Endothelial cell of umbilical vein (primary cell): ENCODE results near the gene ASTN1. TPM values are rescaled to one million over a fixed set of nuclear protein-coding genes. Genes with fewer than 3 reads are reported as not detected.

Experiments used
- BruUV-seq: library from RNA; stranded (reverse); fragments of 400-500 nt; replicated peaks from 2 replicates; lab custom pipeline; 2021; lab: Mats Ljungman, UMichigan
- CTCF ChIA-PET: fragments of 300-600, 350-600 bp; sonication (Branson Sonifier 250); formaldehyde crosslinking; loops from one replicate; lab custom pipeline; 2021; ENCODE audit warnings: antibody characterized with exemption, inconsistent platforms; lab: Charles Lee
- POLR2A ChIA-PET: fragments of 300-600, 350-600 bp; sonication (Branson Sonifier 250); formaldehyde crosslinking; loops from one replicate; lab custom pipeline; 2021; ENCODE audit warnings: antibody characterized with exemption, inconsistent platforms; lab: Charles Lee
- DNase-seq: peaks from one replicate; pipeline ENCODE4 v3.0.0-alpha.2; 2011; ENCODE audit warnings: low read depth, low spot score
- FAIRE-seq: peaks from 2 replicates; lab custom pipeline; 2011; peaks lifted over from hg19 to GRCh38; lab: Jason Lieb, UNC
- H2AFZ ChIP-seq: 2 replicates; pipeline ENCODE4 v1.6.0; 2012; ENCODE audit warnings: low read depth, low read length, control low read depth, inconsistent platforms
- H3K27ac ChIP-seq: 2 replicates; pipeline ENCODE4 v1.5.1; 2011; ENCODE audit warnings: low read depth, mild to moderate bottlenecking, control low read depth, low read length, moderate library complexity; ENCODE audit not compliant: insufficient read depth
- H3K27me3 ChIP-seq, 2 experiments: 2 replicates each; pipeline versions ENCODE4 v1.6.0 to v1.6.1; 2011; ENCODE audit warnings: low read length in 2 of 2, mixed read lengths in 1 of 2; ENCODE audit not compliant: control insufficient read depth in 2 of 2, insufficient read depth in 2 of 2
- H3K36me3 ChIP-seq, 2 experiments: 2 replicates in 1 of 2; 3 replicates in 1 of 2; pipeline ENCODE4 v1.5.1; 2011; ENCODE audit warnings: low read length in 2 of 2, mild to moderate bottlenecking in 1 of 2, moderate library complexity in 1 of 2; ENCODE audit not compliant: control insufficient read depth in 2 of 2, insufficient read depth in 2 of 2; ENCODE audit errors: extremely low read depth in 1 of 2
- H3K4me1 ChIP-seq: 3 replicates; pipeline ENCODE4 v1.5.1; 2011; ENCODE audit warnings: mild to moderate bottlenecking, low read length; ENCODE audit not compliant: control insufficient read depth, insufficient read depth; ENCODE audit errors: extremely low read depth
- H3K4me2 ChIP-seq: 2 replicates; pipeline ENCODE4 v1.6.1; 2011; ENCODE audit warnings: low read length, control low read depth, mixed read lengths; ENCODE audit not compliant: insufficient read depth
- H3K4me3 ChIP-seq, 3 experiments: fragments of 200-600 bp in 1 of 3; sonication (generic), shearing (Covaris generic) in 1 of 3; replicated peaks in 1 of 3; 2 replicates each; pipeline ENCODE4 v1.5.1; 2011 to 2016; ENCODE audit warnings: control low read depth in 3 of 3, low read length in 3 of 3, mild to moderate bottlenecking in 2 of 3, inconsistent platforms in 1 of 3, low read depth in 1 of 3, moderate library complexity in 1 of 3; ENCODE audit not compliant: insufficient read depth in 1 of 3
- H3K79me2 ChIP-seq: 2 replicates; pipeline ENCODE4 v1.6.0; 2012; ENCODE audit warnings: low read length, inconsistent platforms; ENCODE audit not compliant: control insufficient read depth, insufficient read depth
- H3K9ac ChIP-seq: replicated peaks from 2 replicates; pipeline ENCODE3; 2011; ENCODE audit warnings: low read length, control low read depth; ENCODE audit not compliant: insufficient read depth; ENCODE audit errors: extremely low read depth
- H3K9me1 ChIP-seq: replicated peaks from 3 replicates; pipeline ENCODE4 v1.6.0; 2011; ENCODE audit warnings: mild to moderate bottlenecking, low read length; ENCODE audit not compliant: control insufficient read depth, insufficient read depth; ENCODE audit errors: extremely low read depth
- H3K9me3 ChIP-seq: replicated peaks from 2 replicates; pipeline ENCODE4 v1.5.1; 2012; ENCODE audit warnings: low read length, inconsistent platforms; ENCODE audit not compliant: control insufficient read depth, insufficient read depth
- H4K20me1 ChIP-seq: replicated peaks from 2 replicates; pipeline ENCODE3; 2011; ENCODE audit warnings: mild to moderate bottlenecking, low read length; ENCODE audit not compliant: control insufficient read depth, insufficient read depth; ENCODE audit errors: extremely low read depth
- CTCF ChIP-seq, 2 donors: IDR thresholded peaks; 1 replicate in 1 of 2; 2 replicates in 1 of 2; pipeline ENCODE4 v1.5.1; 2011; ENCODE audit warnings: low read length in 2 of 2, mild to moderate bottlenecking in 2 of 2, moderate library complexity in 2 of 2, control low read depth in 1 of 2, inconsistent platforms in 1 of 2, low read depth in 1 of 2; ENCODE audit not compliant: insufficient read depth in 1 of 2; ENCODE audit errors: extremely low read depth in 1 of 2
- EZH2 ChIP-seq: IDR thresholded peaks from 2 replicates; pipeline ENCODE4 v1.6.1; 2012; ENCODE audit warnings: borderline replicate concordance, low read depth, mild to moderate bottlenecking, moderate library complexity, low read length, inconsistent platforms; ENCODE audit not compliant: severe bottlenecking
- FOS ChIP-seq: IDR thresholded peaks from 2 replicates; pipeline ENCODE4 v1.6.1; 2011; ENCODE audit warnings: mild to moderate bottlenecking, low read length, moderate library complexity, borderline replicate concordance; ENCODE audit not compliant: insufficient read depth
- GATA2 ChIP-seq: IDR thresholded peaks from 2 replicates; pipeline ENCODE4 v1.7.0; 2011; ENCODE audit warnings: low read depth, mild to moderate bottlenecking, moderate library complexity, mixed read lengths, low read length; ENCODE audit not compliant: insufficient read length, insufficient read depth
- JUN ChIP-seq: IDR thresholded peaks from 2 replicates; pipeline ENCODE4 v1.6.1; 2011; ENCODE audit warnings: borderline replicate concordance, low read depth; ENCODE audit not compliant: insufficient read length, insufficient read depth
- MAX ChIP-seq: IDR thresholded peaks from 2 replicates; pipeline ENCODE4 v1.6.1; 2011; ENCODE audit not compliant: insufficient read depth, insufficient read length
- MYC ChIP-seq: IDR thresholded peaks from one replicate; pipeline ENCODE4 v1.6.1; 2011; ENCODE audit warnings: mild to moderate bottlenecking, low read depth, low read length
- POLR2A ChIP-seq: IDR thresholded peaks from 2 replicates; pipeline ENCODE4 v1.6.1; 2012; ENCODE audit warnings: low read depth, mild to moderate bottlenecking, control low read depth, low read length
- POLR2AphosphoS5 ChIP-seq: IDR thresholded peaks from 2 replicates; pipeline ENCODE4 v1.6.1; 2012; ENCODE audit warnings: low read depth, mild to moderate bottlenecking, control low read depth, low read length, moderate library complexity; ENCODE audit not compliant: insufficient read depth
- dilution Hi-C: fragments of 300-500 bp; cut with MboI; formaldehyde crosslinking; loops from one replicate; pipeline ENCODE4 v1.15.0; 2019; ENCODE audit warnings: low sequenced_read_pairs; ENCODE audit not compliant: extremely low pct_ligation_motif_present
- intact Hi-C: fragments of 100-400 bp; cut with micrococcal nuclease; formaldehyde crosslinking; loops from one replicate; pipeline ENCODE4 v1.10.0; 2022
- polyA plus RNA-seq, 4 experiments: library from polyadenylated mRNA; depleted of rRNA in 3 of 4; stranded (reverse) in 3 of 4; unstranded in 1 of 4; fragments of >200 nt; gene quantifications; 2 replicates each; pipeline versions ENCODE4 v1.2.1 to v1.2.3, GENCODE V29; 2011 to 2012; ENCODE audit warnings: missing spikeins in 1 of 4
- total RNA-seq: library from RNA; stranded (reverse); gene quantifications from 2 replicates; pipeline ENCODE4 v1.2.3, GENCODE V29; 2021

ASTN1 gene
- total and polyA plus RNA-seq, 2 donors (not counting 3 experiments of a cell fraction or from before 2014, with no cell fraction given), result 0.04 TPM; not detected in 1

GRCh38 chr1:176894450-176894849 lies 270.1 kb downstream of the ASTN1 start:
- dilution Hi-C loops, result no loop called here
- H3K9me3 ChIP-seq, result no peaks in the 10 kb centered on the region

More at GRCh38 chr1:176894450-176894849, 270.1 kb downstream of the ASTN1 start:
- TF ChIP-seq JUN, result no peak
- no peak for TF ChIP-seq CTCF (IDR thresholded peaks at IDR 0.05; ENCODE audit: extremely low read depth in 1 of 2, insufficient read depth in 1 of 2, low read depth in 1 of 2, low read length in 2 of 2)
- no peak for TF ChIP-seq FOS
- TF ChIP-seq GATA2, result no peak
- TF ChIP-seq POLR2AphosphoS5, result no peak
- TF ChIP-seq POLR2A, result no peak
- no peak for TF ChIP-seq MAX
- no peak for TF ChIP-seq EZH2
- TF ChIP-seq MYC, result no peak
- no peaks in the 10 kb centered on the region for H3K9me1 ChIP-seq
- no peak overlapping the region for H2AFZ ChIP-seq
- H3K4me3 ChIP-seq, result no peak overlapping the region
- H3K4me2 ChIP-seq, result no peak overlapping the region
- intact Hi-C loops, result loop anchor here (10.0 kb wide), 1 partner anchor 1390 kb away; no protein-coding TSS in a partner anchor
- H3K4me1 ChIP-seq, result peaks cover 4% of the 10 kb centered on the region
- POLR2A ChIA-PET, result no interaction called here
- no peaks in the 10 kb centered on the region for H4K20me1 ChIP-seq
- no peak for FAIRE-seq
- no peaks in the 10 kb centered on the region for H3K27me3 ChIP-seq
- CTCF ChIA-PET, result interaction anchor here (0.8 to 5.6 kb wide), 4 partner anchors 13 to 1748 kb away, joined by 3 to 183 read pairs (median 4); no protein-coding TSS in a partner anchor
- H3K36me3 ChIP-seq, result no peaks in the 10 kb centered on the region
- no peaks in the 10 kb centered on the region for H3K79me2 ChIP-seq
- no peak overlapping the region for H3K9ac ChIP-seq
- DNase-seq, result no peak
- no TSS peak for BruUV-seq
- no peak overlapping the region for H3K27ac ChIP-seq
